Mucosa of descending colon (tissue), 3 donors: Measurements from ENCODE around the gene ARMH4. TPM values are rescaled to one million over a fixed set of nuclear protein-coding genes. Genes with fewer than 3 reads are reported as not detected.

ENCODE experiments used
- ATAC-seq: fragments of 200-7000 bp; cut with Tn5 transposase; one replicate; pipeline ENCODE4 v1.9.1; 2020; ENCODE audit warnings: mild to moderate bottlenecking, moderate library complexity
- DNase-seq, 3 donors: peaks; one replicate each; pipeline ENCODE4 v3.0.0-alpha.2; 2020
- H3K36me3 ChIP-seq: fragments of 200-600 bp; one replicate; pipeline ENCODE4 v1.8.0; 2021; ENCODE audit warnings: low read depth, mild to moderate bottlenecking
- H3K4me1 ChIP-seq: fragments of 200-600 bp; one replicate; pipeline ENCODE4 v1.8.0; 2021; ENCODE audit warnings: low read depth, mild to moderate bottlenecking
- H3K4me3 ChIP-seq: fragments of 200-600 bp; one replicate; pipeline ENCODE4 v1.8.0; 2021; ENCODE audit warnings: mild to moderate bottlenecking
- H3K9me3 ChIP-seq: fragments of 200-600 bp; one replicate; pipeline ENCODE4 v1.8.0; 2021; ENCODE audit warnings: mild to moderate bottlenecking
- intact Hi-C, 2 donors: fragments of 100-400 bp; cut with DNase I in 1 of 2; cut with micrococcal nuclease in 1 of 2; formaldehyde crosslinking; loops; one replicate each; pipeline versions ENCODE4 v1.11.0 to v1.11.1; 2022; cut with DNase I, micrococcal nuclease
- total RNA-seq, 3 donors: library from RNA; stranded (reverse); fragmentation: NEBNext Ultra II Directional in 2 of 3; extraction: Animal tissue kit (Norgen Biotek cat#: 25700) in 2 of 3; gene quantifications; one replicate each; pipeline versions ENCODE4 v1.2.1 to v1.2.4, GENCODE V29; 2021 to 2023
- TF ChIP-seq, protein P1 (sequence below): fragments of 200-600 bp; IDR thresholded peaks from one replicate; pipeline ENCODE4 v1.8.0; 2022; ENCODE audit warnings: antibody characterized with exemption, mild to moderate bottlenecking
- donor health status: DM: no; HTN: no; CAD: no; lungs with moderate emphysema.
- donor health status: DM: no; HTN: no; CAD: no.
- donor health status: DM: no; HTN: yes; CAD: no.

The ARMH4 gene
- total RNA-seq, 3 donors from 2014 or later = 1.3 to 6.9 (median 3.5) TPM

DNA sequence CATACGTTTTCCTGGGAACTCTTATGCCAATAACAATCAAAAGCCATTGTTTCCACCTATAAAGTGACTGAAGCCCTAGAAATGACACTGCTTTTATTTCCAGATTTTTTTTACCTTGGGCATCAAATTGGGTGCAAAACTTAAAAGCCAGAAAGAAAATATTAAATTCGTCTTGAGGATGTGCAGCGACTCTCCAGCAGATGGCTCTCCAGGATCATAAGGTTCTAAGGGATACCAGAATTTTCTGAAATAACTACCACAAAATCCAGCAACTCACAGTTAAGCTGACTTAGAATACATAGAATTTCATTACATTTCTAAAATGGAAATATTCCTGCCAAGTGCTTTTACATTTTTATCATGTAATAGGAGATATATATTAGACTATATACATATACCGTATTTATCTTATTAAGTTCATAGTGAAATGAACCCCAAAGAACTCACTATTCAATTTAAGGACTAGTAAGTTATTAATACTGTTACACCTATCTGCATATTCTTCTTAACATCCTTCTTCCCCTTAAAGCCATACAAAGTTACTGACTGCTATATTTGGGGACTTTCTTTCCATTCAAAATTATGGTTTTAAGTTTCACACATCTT, 44.0 kb downstream of the ARMH4 start:
- no peak overlapping the region for H3K4me3 ChIP-seq
- ATAC-seq = no peak
- no peaks in the 10 kb centered on the region for H3K9me3 ChIP-seq
- TF ChIP-seq, protein P1, sequence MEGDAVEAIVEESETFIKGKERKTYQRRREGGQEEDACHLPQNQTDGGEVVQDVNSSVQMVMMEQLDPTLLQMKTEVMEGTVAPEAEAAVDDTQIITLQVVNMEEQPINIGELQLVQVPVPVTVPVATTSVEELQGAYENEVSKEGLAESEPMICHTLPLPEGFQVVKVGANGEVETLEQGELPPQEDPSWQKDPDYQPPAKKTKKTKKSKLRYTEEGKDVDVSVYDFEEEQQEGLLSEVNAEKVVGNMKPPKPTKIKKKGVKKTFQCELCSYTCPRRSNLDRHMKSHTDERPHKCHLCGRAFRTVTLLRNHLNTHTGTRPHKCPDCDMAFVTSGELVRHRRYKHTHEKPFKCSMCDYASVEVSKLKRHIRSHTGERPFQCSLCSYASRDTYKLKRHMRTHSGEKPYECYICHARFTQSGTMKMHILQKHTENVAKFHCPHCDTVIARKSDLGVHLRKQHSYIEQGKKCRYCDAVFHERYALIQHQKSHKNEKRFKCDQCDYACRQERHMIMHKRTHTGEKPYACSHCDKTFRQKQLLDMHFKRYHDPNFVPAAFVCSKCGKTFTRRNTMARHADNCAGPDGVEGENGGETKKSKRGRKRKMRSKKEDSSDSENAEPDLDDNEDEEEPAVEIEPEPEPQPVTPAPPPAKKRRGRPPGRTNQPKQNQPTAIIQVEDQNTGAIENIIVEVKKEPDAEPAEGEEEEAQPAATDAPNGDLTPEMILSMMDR = peak; percentile 23
- intact Hi-C loops = loop anchor here (5.0 to 10.0 kb wide), 2 partner anchors 57 to 59 kb away; no protein-coding TSS in a partner anchor
- peak in 1 of 3 donors; percentile 64 for DNase-seq
- H3K4me1 ChIP-seq = no peaks in the 10 kb centered on the region
- H3K36me3 ChIP-seq = no peaks in the 10 kb centered on the region

DNA sequence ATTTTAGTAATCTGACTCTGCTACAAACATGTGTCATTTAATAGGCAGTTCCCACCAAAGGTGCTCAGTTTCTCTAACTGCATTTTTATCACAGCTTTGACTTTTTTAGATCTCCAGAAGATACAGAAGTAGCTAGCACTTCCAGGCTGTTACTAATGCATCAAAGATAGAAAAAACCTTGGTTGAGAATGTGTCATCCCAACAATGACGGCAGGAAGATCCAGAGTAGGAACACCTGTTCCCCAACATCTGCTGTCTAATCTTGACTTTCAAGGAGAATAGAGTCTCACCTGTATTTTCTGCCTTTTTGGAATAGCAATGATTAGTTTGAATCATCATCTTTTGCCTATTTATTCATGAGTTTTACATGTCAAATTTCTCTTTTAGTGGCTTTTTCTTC, 45.0 kb downstream of the ARMH4 start:
- intact Hi-C loops = loop anchor here (5.0 to 10.0 kb wide), 2 partner anchors 58 to 60 kb away; no protein-coding TSS in a partner anchor
- no peak for ATAC-seq

GRCh38 chr14:58106446-58106845, 45.6 kb downstream of the ARMH4 start:
- TF ChIP-seq, protein P1 = no peak
- intact Hi-C loops = loop anchor here (5.0 to 10.0 kb wide), 2 partner anchors 58 to 61 kb away; no protein-coding TSS in a partner anchor
- Histone ChIP-seq H3K4me1 (no peaks in the 10 kb centered on the region), H3K9me3 (no peaks in the 10 kb centered on the region), H3K4me3 (no peak overlapping the region), H3K36me3 (no peaks in the 10 kb centered on the region)
- no peak for ATAC-seq
- no peak for DNase-seq

More for the DNA sequence above, 45.0 kb downstream of the ARMH4 start:
- no peaks in the 10 kb centered on the region for H3K4me1 ChIP-seq
- TF ChIP-seq, protein P1 = no peak
- no peak for DNase-seq
- no peaks in the 10 kb centered on the region for H3K36me3 ChIP-seq
- H3K9me3 ChIP-seq = no peaks in the 10 kb centered on the region
- H3K4me3 ChIP-seq = no peak overlapping the region

- H3K4me3 ChIP-seq = no peak overlapping the region
- ATAC-seq = no peak
- TF ChIP-seq, protein P1 = no peak
- no peak for DNase-seq
- no peaks in the 10 kb centered on the region for H3K4me1 ChIP-seq
- intact Hi-C loops = loop anchor here (5.0 to 10.0 kb wide), 2 partner anchors 60 to 62 kb away; no protein-coding TSS in a partner anchor
- H3K36me3 ChIP-seq = no peaks in the 10 kb centered on the region
- H3K9me3 ChIP-seq = no peaks in the 10 kb centered on the region
Measured at GRCh38 chr14:58104808-58105207, 47.2 kb downstream of the ARMH4 start.

DNA sequence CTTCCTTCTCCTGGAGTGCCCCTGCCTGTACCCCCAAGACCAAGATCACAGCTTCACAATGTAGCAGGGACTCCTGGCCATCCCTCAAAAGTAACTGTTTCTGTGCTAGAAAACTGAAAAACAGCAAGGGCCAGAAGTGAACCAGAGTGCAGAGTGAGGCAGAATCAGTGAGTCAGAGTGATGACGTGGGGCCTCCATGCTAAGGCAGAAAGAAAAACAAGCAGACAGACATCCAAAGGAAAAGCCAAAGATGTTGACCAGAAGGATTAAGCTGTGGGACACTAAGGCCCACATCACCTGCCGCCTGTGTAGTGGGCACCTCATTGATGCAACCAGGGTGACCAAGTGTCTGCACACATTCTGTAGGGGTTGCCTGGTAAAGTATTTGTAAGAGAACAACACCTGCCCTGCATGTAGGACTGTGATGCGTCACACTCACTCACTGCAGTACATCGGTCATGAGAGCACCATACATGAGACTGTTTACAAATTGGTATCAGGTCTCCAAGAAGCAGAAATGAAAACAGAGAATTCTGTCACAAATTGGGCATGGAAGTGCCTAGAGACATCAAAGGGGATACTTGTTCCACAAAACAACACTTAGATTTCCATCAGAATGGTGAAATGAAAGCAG, 51.2 kb downstream of the ARMH4 start:
- H3K9me3 ChIP-seq = no peaks in the 10 kb centered on the region
- H3K4me3 ChIP-seq = no peak overlapping the region
- H3K4me1 ChIP-seq = no peaks in the 10 kb centered on the region
- DNase-seq (no peak), ATAC-seq (no peak)
- TF ChIP-seq, protein P1 = no peak
- no peaks in the 10 kb centered on the region for H3K36me3 ChIP-seq
- intact Hi-C loops = loop anchor here in 1 of 2 donors (10.0 kb wide), 1 partner anchor 64 kb away; no protein-coding TSS in a partner anchor
